GM18499 (cell line): ENCODE measurements around the gene PRR23A.

Experiments
- ATAC-seq: cut with Tn5 transposase; IDR thresholded peaks from one replicate; pipeline ENCODE4 v1.9.1; 2021; ENCODE audit warnings: moderate number of reproducible peaks; ENCODE audit not compliant: insufficient read depth, unreplicated experiment

The PRR23A gene

GRCh38 chr3:138974462-138974861, 31.6 kb downstream of the PRR23A start:
- no peak for ATAC-seq

DNA sequence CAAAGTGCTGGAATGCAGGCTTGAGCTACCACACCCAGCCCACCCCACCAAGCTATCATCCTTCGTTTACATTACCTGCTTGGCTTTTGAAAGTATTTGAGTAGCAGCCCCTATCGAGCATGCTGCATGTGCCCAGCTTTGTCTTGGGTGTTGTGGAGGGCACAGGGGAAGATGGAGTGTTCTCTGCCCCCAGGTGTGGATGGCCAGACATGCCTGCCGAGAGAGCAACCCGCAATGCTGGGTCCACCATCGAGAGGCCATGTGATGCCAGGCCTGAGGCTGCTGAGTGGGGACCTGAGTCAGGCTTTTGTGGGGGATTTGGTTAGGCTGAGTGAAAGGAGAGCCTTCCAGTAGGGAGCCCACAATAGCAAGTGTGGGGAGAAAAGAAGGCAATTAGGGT, 33.1 kb downstream of the PRR23A start:
- ATAC-seq, result no peak

DNA sequence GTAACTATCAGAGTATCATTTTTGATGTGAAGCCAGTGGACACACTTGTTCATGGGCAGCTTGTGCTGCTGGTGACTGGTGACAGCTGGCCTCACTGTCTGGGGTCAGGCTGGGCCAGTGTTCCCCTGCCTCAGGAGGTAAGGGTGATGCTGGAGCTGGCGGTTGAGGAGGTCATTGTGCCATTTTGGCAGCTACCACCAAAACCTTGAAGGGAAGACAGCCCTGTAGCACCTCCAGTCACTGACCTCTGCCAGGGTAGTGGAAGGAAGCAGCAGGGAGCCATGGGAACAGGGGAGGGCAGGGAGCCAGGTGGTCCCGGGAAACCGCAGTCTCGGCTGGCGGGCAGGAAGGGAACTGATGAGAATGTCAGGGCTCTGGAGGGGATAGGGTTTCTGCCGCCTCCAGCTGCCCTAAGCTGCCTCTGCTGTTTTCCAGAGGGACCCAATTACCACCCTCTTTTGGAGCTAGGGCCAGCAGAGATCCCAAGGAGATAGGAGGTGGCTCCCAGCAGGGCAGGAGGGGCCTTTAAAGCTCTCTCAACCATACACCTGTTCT, 34.2 kb downstream of the PRR23A start:
- no peak for ATAC-seq

- no peak for ATAC-seq
Measured at GRCh38 chr3:138964923-138965322, 41.1 kb downstream of the PRR23A start.

DNA sequence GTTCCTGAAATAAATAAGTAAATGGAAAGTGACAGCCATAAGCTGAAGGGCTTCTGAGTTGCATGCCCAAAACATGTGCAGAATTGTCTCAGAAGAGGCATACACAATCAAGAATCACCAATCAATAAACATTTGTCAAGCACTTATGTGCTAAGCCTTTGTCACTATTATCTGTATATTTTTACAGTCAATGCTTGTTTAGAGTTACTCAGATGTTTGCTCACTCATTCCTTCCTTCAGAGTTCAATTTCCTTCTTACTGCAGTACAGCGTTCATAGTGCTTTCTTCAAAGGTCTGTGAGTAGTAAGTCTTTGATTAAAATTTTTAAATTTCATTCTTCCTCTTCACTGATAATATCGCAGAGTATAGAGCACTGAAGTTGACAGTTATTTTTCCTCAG, 41.8 kb downstream of the PRR23A start:
- no peak for ATAC-seq

DNA sequence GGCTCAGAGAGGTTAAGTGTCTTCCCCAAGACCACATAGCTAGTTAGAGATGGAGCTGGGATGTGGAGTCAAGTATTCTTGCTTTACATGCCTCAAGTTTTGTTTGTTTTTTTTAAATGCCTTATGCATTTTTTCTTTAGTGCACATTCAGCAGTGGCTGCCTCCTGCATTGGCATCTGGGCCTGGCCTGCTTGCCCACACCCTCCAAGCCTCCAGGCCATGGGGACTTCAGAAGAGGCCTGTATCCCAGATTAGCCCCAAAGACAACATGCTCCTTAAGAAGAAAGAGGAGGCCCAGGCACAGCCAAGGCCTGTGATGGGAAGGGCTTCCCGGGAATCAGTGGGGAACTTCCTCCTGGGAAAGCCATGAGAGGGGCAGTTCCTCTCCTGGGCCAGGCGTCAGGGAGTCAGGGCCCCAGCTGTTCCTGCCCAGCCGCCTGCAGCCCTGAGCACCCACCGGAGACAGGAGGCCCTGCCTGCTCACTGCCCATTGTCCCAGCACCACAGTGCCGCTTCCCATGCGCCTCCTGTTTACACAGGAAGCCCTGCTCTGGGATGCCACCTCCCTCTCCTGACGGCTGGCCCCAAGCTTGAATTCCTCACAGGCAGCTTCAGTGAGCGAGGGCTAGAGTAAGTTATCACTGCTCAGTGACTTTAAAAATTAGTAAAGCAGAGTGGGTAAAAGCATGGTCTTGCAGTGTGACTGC, 43.1 kb downstream of the PRR23A start:
- ATAC-seq, result no peak

- no peak for ATAC-seq
Measured at GRCh38 chr3:138960417-138960852, 45.6 kb downstream of the PRR23A start.
